K562 (cell line): ENCODE results near the gene SLC25A44. TPM values are rescaled to one million over a fixed set of nuclear protein-coding genes. Genes with fewer than 3 reads are reported as not detected.

Experiments
- ATF4 ChIP-seq: fragments of 450-650 bp; formaldehyde crosslinking; IDR thresholded peaks from 2 replicates; pipeline ENCODE4 v1.4.0; 2022; ENCODE audit warnings: mild to moderate bottlenecking, moderate library complexity
- CCNT2 ChIP-seq: IDR thresholded peaks from 2 replicates; pipeline ENCODE4 v1.6.1; 2011; ENCODE audit warnings: borderline replicate concordance, low read depth, mild to moderate bottlenecking, moderate library complexity, mixed read lengths, low read length; ENCODE audit not compliant: insufficient read length; ENCODE audit errors: extremely low read depth
- CGGBP1 ChIP-seq: fragments of 250-450 bp; sonication (Bioruptor Pico); IDR thresholded peaks from 2 replicates; pipeline ENCODE4 v1.9.0; 2021; ENCODE audit warnings: mild to moderate bottlenecking
- ELK3 ChIP-seq: fragments of 450-650 bp; formaldehyde crosslinking; IDR thresholded peaks from 2 replicates; pipeline ENCODE4 v1.4.0; 2020; ENCODE audit warnings: mild to moderate bottlenecking
- EP300 ChIP-seq: IDR thresholded peaks from 2 replicates; pipeline ENCODE4 v1.6.1; 2012; ENCODE audit warnings: low read length, improper control_type of control experiment
- FOXK1 ChIP-seq: sonication (generic); formaldehyde crosslinking; IDR thresholded peaks from 2 replicates; pipeline ENCODE4 v1.8.0; 2022; ENCODE audit warnings: missing genetic modification reagents, mild to moderate bottlenecking, borderline replicate concordance
- GTF2E2 ChIP-seq: fragments of 200-800 bp; sonication (Bioruptor generic); IDR thresholded peaks from 2 replicates; pipeline ENCODE4 v1.6.1; 2016; ENCODE audit warnings: missing genetic modification characterization, missing compliant biosample characterization
- JUND ChIP-seq, 2 experiments: IDR thresholded peaks; 2 replicates in 1 of 2; 3 replicates in 1 of 2; pipeline ENCODE4 v1.6.1; 2011; ENCODE audit warnings: borderline replicate concordance in 2 of 2, low read depth in 2 of 2, low read length in 2 of 2, improper control_type of control experiment in 1 of 2, missing biosample characterization in 1 of 2, missing genetic modification characterization in 1 of 2, missing genetic modification reagents in 1 of 2
- NFIC ChIP-seq: fragments of 450-650 bp; IDR thresholded peaks from 2 replicates; pipeline ENCODE4 v1.6.1; 2017; ENCODE audit warnings: mild to moderate bottlenecking, inconsistent platforms
- PBX2 ChIP-seq, 2 experiments: IDR thresholded peaks in 1 of 2; conservative IDR thresholded peaks in 1 of 2; 2 replicates each; pipeline ENCODE4 v1.6.1; 2016; ENCODE audit warnings: low read depth in 2 of 2, mild to moderate bottlenecking in 1 of 2, missing compliant biosample characterization in 1 of 2, missing genetic modification characterization in 1 of 2, moderate library complexity in 1 of 2
- PCBP1 ChIP-seq: fragments of 200-400 bp; formaldehyde crosslinking; IDR thresholded peaks from 2 replicates; pipeline ENCODE4 v1.6.1; 2018; ENCODE audit warnings: mild to moderate bottlenecking, low read depth, low read length; ENCODE audit not compliant: poor library complexity, severe bottlenecking
- RBM15 ChIP-seq: fragments of 200-400 bp; formaldehyde crosslinking; IDR thresholded peaks from 2 replicates; pipeline ENCODE4 v1.6.1; 2018; ENCODE audit warnings: mild to moderate bottlenecking, low read length, moderate library complexity; ENCODE audit not compliant: insufficient read depth
- RBM34 ChIP-seq: fragments of 200-400 bp; formaldehyde crosslinking; IDR thresholded peaks from 2 replicates; pipeline ENCODE4 v1.6.1; 2018; ENCODE audit warnings: low read length, borderline replicate concordance; ENCODE audit not compliant: insufficient read depth
- SUPT5H ChIP-seq: fragments of 450-650 bp; IDR thresholded peaks from 2 replicates; pipeline ENCODE4 v1.6.1; 2016
- TAF15 ChIP-seq: fragments of 200-400 bp; formaldehyde crosslinking; IDR thresholded peaks from 2 replicates; pipeline ENCODE4 v1.6.1; 2017; ENCODE audit warnings: mild to moderate bottlenecking, low read depth, low read length, moderate library complexity
- U2AF1 ChIP-seq: fragments of 200-400 bp; formaldehyde crosslinking; optimal IDR thresholded peaks from 2 replicates; pipeline ENCODE3; 2017; ENCODE audit warnings: mild to moderate bottlenecking, low read depth, low read length, moderate library complexity
- USF1 ChIP-seq: sonication (generic); formaldehyde crosslinking; IDR thresholded peaks from 2 replicates; pipeline ENCODE4 v1.9.0; 2022; ENCODE audit warnings: mild to moderate bottlenecking, missing genetic modification reagents
- ZKSCAN3 ChIP-seq: fragments of 250-450 bp; sonication (Bioruptor Pico); IDR thresholded peaks from 2 replicates; pipeline ENCODE4 v1.4.0; 2020
- ZNF143 ChIP-seq: sonication (generic); formaldehyde crosslinking; IDR thresholded peaks from 2 replicates; pipeline ENCODE4 v1.9.0; 2022; ENCODE audit warnings: mild to moderate bottlenecking, missing genetic modification reagents
- ZNF239 ChIP-seq: fragments of 250-450 bp; sonication (Bioruptor Pico); IDR thresholded peaks from 2 replicates; pipeline ENCODE4 v1.4.0; 2020; ENCODE audit warnings: mild to moderate bottlenecking
- ZNF274 ChIP-seq: IDR thresholded peaks from 2 replicates; pipeline ENCODE4 v1.6.1; 2011; ENCODE audit warnings: low read depth, mild to moderate bottlenecking, low read length, moderate library complexity, borderline replicate concordance
- polyA plus RNA-seq, 8 experiments: library from polyadenylated mRNA; depleted of rRNA in 4 of 8; stranded (reverse) in 5 of 8; unstranded in 3 of 8; fragments of >200 nt; fragmentation: Nextera tagmentation in 2 of 8; fragmentation: Illumina TruSeq in 1 of 8; extraction: Ambion mirVana in 2 of 8; extraction: Trizol in 1 of 8; gene quantifications; 2 replicates each; pipeline versions ENCODE4 v1.2.1 to v1.2.3, GENCODE V29; 2011 to 2014; ENCODE audit warnings: inconsistent platforms in 1 of 8, missing spikeins in 1 of 8
- total RNA-seq, 7 experiments: library from RNA; depleted of rRNA in 6 of 7; stranded (reverse); fragments of >200 nt in 6 of 7; fragmentation: Illumina TruSeq in 2 of 7; extraction: Trizol in 2 of 7; gene quantifications; 2 replicates each; pipeline versions ENCODE4 v1.2.1 to v1.2.3, GENCODE V29; 2011 to 2021; ENCODE audit warnings: low replicate concordance in 1 of 7

SLC25A44 gene
- total and polyA plus RNA-seq, 9 of the 15 experiments (the other 6 are each of a cell fraction or from before 2014, with no cell fraction given), result 4.4 to 22.8 (median 12.5) TPM

- no peak for TF ChIP-seq ATF4
- TF ChIP-seq PBX2 (CRISPR knock-in tag; IDR thresholded peaks at IDR 0.05; ENCODE audit: low read depth), result peak; percentile 75
- peak; percentile 95 for TF ChIP-seq PBX2 (tag; conservative IDR thresholded peaks at IDR 0.05; ENCODE audit: low read depth)
- no peak for TF ChIP-seq ZNF239 (CRISPR knock-in tag)
- no peak for TF ChIP-seq RBM15
- TF ChIP-seq CCNT2, result peak; percentile 69
- no peak for TF ChIP-seq EP300
- TF ChIP-seq FOXK1 (CRISPR knock-in tag), result peak; percentile 89; the same call in 1 of the 2 replicates
- no peak for TF ChIP-seq USF1
- TF ChIP-seq SUPT5H, result peak; percentile 97
- TF ChIP-seq ZKSCAN3 (CRISPR knock-in tag), result no peak
- no peak for TF ChIP-seq ZNF143
- TF ChIP-seq RBM34, result no peak
- TF ChIP-seq NFIC, result peak; percentile 58
- peak; percentile 98 for TF ChIP-seq GTF2E2 (tag)
- no peak for TF ChIP-seq PCBP1
- no peak for TF ChIP-seq ZNF274
- no peak for TF ChIP-seq U2AF1
- no peak for TF ChIP-seq CGGBP1 (CRISPR knock-in tag)
- TF ChIP-seq TAF15, result no peak
- peak; percentile 45; the same call in 1 of the 2 replicates for TF ChIP-seq JUND (IDR thresholded peaks at IDR 0.05; ENCODE audit: borderline replicate concordance, low read depth, low read length)
- no peak for TF ChIP-seq JUND (tag; IDR thresholded peaks at IDR 0.05; ENCODE audit: borderline replicate concordance, low read depth, low read length)
- TF ChIP-seq ELK3 (CRISPR knock-in tag), result no peak
These were observed 19.1 kb downstream of the SLC25A44 start, which contains the start of gene PMF1 (continued) for GRCh38 chr1:156212833-156213643.
